ENCODE data around the gene CIDEB.
A peak's percentile ranks its signal among the peaks of the same experiment; 100 is the strongest.
"Not testable (repeated sequence)": the region's sequence is repeated elsewhere in the genome, so short reads cannot be mapped to it uniquely, and the experiment has no call there.

The CIDEB gene

GRCh38 chr14:24331731-24332267, 24.0 kb upstream of the CIDEB start:
- no peak for DNase-seq (ENCODE audit: extremely low read depth, low read depth)
- no peak for TF ChIP-seq CTCF (IDR thresholded peaks at IDR 0.05; ENCODE audit: low read depth, low read length)

- no peak for DNase-seq (ENCODE audit: extremely low read depth, low read depth)
- no peak for TF ChIP-seq CTCF (IDR thresholded peaks at IDR 0.05; ENCODE audit: low read depth, low read length)
Observed at GRCh38 chr14:24330973-24331674, 23.3 kb upstream of the CIDEB start.

GRCh38 chr14:24329736-24330135, 22.0 kb upstream of the CIDEB start:
- TF ChIP-seq CTCF (IDR thresholded peaks at IDR 0.05; ENCODE audit: low read depth, low read length), result no peak
- DNase-seq (ENCODE audit: extremely low read depth, low read depth), result no peak

GRCh38 chr14:24329073-24329663, 21.4 kb upstream of the CIDEB start:
- no peak for DNase-seq (ENCODE audit: extremely low read depth, low read depth)
- no peak for TF ChIP-seq CTCF (IDR thresholded peaks at IDR 0.05; ENCODE audit: low read depth, low read length)

GRCh38 chr14:24327914-24328313, 20.1 kb upstream of the CIDEB start:
- TF ChIP-seq CTCF (IDR thresholded peaks at IDR 0.05; ENCODE audit: low read depth, low read length), result peak; percentile 30
- not testable (repeated sequence) for DNase-seq (ENCODE audit: extremely low read depth, low read depth)

GRCh38 chr14:24327303-24327702, 19.5 kb upstream of the CIDEB start:
- no peak for TF ChIP-seq CTCF (IDR thresholded peaks at IDR 0.05; ENCODE audit: low read depth, low read length)
- DNase-seq (ENCODE audit: extremely low read depth, low read depth), result no peak

- DNase-seq (ENCODE audit: extremely low read depth, low read depth), result no peak
- no peak for TF ChIP-seq CTCF (IDR thresholded peaks at IDR 0.05; ENCODE audit: low read depth, low read length)
Observed at GRCh38 chr14:24325963-24326362, 18.2 kb upstream of the CIDEB start.
